ENCODE data around the gene H6PD.

Gene H6PD

GRCh38 chr1:9253004-9253403, 18.4 kb downstream of the H6PD start:
- TF ChIP-seq, protein P1, sequence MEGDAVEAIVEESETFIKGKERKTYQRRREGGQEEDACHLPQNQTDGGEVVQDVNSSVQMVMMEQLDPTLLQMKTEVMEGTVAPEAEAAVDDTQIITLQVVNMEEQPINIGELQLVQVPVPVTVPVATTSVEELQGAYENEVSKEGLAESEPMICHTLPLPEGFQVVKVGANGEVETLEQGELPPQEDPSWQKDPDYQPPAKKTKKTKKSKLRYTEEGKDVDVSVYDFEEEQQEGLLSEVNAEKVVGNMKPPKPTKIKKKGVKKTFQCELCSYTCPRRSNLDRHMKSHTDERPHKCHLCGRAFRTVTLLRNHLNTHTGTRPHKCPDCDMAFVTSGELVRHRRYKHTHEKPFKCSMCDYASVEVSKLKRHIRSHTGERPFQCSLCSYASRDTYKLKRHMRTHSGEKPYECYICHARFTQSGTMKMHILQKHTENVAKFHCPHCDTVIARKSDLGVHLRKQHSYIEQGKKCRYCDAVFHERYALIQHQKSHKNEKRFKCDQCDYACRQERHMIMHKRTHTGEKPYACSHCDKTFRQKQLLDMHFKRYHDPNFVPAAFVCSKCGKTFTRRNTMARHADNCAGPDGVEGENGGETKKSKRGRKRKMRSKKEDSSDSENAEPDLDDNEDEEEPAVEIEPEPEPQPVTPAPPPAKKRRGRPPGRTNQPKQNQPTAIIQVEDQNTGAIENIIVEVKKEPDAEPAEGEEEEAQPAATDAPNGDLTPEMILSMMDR (IDR thresholded peaks at IDR 0.05; ENCODE audit: unreplicated experiment in 3 of 3), result no peak
- Mint-ChIP-seq H3K27ac (peak overlapping the region; percentile 78 to 86 (median 84)), H3K4me1 (peaks cover 52% of the 10 kb centered on the region)

DNA sequence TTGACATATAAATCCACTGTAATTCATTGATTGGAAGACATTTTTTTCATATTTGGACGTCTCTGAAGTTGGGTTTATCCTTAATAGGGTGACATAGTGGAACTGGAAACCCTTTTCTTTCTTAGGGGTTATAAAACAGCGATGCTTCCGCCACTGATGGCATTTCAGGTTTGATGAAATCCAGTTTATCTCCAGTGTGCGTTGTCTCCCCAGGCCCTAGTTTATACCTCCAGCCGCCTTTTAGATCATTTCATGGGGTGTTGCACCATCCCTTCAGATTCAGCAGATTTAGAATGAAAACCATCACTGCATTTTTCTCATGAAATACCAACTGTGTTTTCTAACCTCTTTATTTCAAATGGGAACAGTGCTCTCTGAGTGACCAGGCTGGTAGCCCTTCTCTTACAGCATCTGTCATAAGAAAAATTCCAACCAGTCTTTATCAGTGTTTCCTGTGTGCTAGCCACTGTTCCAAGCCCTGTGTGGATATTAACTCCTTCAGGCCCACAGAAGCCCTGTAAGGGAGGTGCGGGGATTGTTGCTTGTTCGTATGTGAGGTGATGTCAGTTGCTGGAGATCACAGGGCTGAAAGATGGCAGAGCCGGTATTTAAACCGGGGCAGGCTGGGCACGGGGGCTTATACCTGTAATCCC, 19.0 kb downstream of the H6PD start:
- H3K4me3 Mint-ChIP-seq, result peak overlapping the region in 1 of 3 experiments; percentile 11
- H3K36me3 Mint-ChIP-seq (ENCODE audit: low read depth), result peaks cover 23% of the 10 kb centered on the region
- no peaks in the 10 kb centered on the region for H3K9me3 Mint-ChIP-seq
- H3K27me3 Mint-ChIP-seq (ENCODE audit: low read depth), result no peaks in the 10 kb centered on the region
- TF ChIP-seq, protein P1 (IDR thresholded peaks at IDR 0.05; ENCODE audit: unreplicated experiment in 3 of 3), result no peak
- H3K4me1 Mint-ChIP-seq, result peaks cover 52% of the 10 kb centered on the region
- peak overlapping the region; percentile 78 to 86 (median 84) for H3K27ac Mint-ChIP-seq

More at GRCh38 chr1:9253004-9253403, 18.4 kb downstream of the H6PD start:
- H3K27me3 Mint-ChIP-seq (ENCODE audit: low read depth), result no peaks in the 10 kb centered on the region
- peak overlapping the region; percentile 5 to 24 (median 16) for H3K4me3 Mint-ChIP-seq
- H3K9me3 Mint-ChIP-seq, result no peaks in the 10 kb centered on the region
- peaks cover 21% of the 10 kb centered on the region for H3K36me3 Mint-ChIP-seq (ENCODE audit: low read depth)

DNA sequence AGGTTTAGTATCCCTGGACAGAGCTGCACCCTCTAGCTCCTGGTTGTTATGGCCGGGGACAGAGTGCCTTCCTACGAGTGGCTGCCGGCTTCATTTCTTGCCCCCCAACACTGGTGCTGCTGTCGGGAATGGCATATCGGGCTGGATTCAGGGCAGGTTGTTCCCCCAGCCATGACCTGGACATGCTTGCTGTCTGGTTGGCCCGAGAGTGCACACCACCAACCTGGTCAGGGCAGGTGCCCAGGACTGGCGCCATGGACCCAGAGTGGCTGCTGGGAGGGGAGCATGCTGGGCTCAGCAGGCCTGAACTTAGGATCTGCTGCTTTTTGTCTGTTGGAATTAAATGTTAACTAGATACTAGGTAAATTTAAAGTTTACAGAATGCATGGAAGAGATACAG, 21.8 kb downstream of the H6PD start:
- Mint-ChIP-seq H3K36me3 (ENCODE audit: low read depth) (peaks cover 31% of the 10 kb centered on the region), H3K27me3 (ENCODE audit: low read depth) (no peaks in the 10 kb centered on the region), H3K4me1 (peaks cover 38% of the 10 kb centered on the region), H3K4me3 (no peak overlapping the region), H3K27ac (peak overlapping the region in 2 of 3 experiments; percentile 5 to 37), H3K9me3 (no peaks in the 10 kb centered on the region)
- TF ChIP-seq, protein P1 (IDR thresholded peaks at IDR 0.05; ENCODE audit: unreplicated experiment in 3 of 3), result no peak

DNA sequence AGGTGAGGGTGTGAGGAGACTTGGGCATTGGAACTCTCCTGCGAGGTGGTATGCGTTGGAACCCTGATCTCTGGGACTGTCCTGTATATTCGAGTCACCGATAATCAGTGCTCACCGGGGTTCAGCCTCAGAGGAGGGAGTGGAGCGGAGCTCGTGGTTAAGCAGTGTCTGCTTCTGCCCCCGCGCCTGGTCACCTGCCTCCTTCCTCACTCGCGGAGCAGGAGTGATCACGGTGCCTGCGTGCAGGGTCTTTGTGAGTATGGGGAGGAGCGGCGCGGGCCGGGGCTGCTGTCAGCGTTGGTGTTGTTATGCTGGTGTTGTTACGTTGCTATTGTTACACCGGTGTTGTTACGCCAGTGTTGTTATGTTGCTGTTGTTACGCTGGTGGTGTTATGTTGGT, 23.3 kb downstream of the H6PD start:
- TF ChIP-seq, protein P1 (IDR thresholded peaks at IDR 0.05; ENCODE audit: unreplicated experiment in 3 of 3), result no peak
- Mint-ChIP-seq H3K36me3 (ENCODE audit: low read depth) (peaks cover 36% of the 10 kb centered on the region), H3K9me3 (no peaks in the 10 kb centered on the region), H3K27ac (peak overlapping the region; percentile 8 to 36 (median 24)), H3K27me3 (ENCODE audit: low read depth) (no peaks in the 10 kb centered on the region), H3K4me3 (no peak overlapping the region), H3K4me1 (peaks cover 24% of the 10 kb centered on the region)

GRCh38 chr1:9258629-9259028, 24.1 kb downstream of the H6PD start:
- Mint-ChIP-seq H3K27ac (peak overlapping the region in 1 of 3 experiments; percentile 24), H3K4me3 (no peak overlapping the region), H3K9me3 (no peaks in the 10 kb centered on the region), H3K4me1 (peaks cover 16% of the 10 kb centered on the region), H3K27me3 (ENCODE audit: low read depth) (no peaks in the 10 kb centered on the region), H3K36me3 (ENCODE audit: low read depth) (peaks cover 36% of the 10 kb centered on the region)
- TF ChIP-seq, protein P1 (IDR thresholded peaks at IDR 0.05; ENCODE audit: unreplicated experiment in 3 of 3), result no peak

Data from nephron (organoid).